ENCODE data around the gene C2orf42.
"Not testable (repeated sequence)": the region's sequence is repeated elsewhere in the genome, so short reads cannot be mapped to it uniquely, and the experiment has no call there.

Gene C2orf42

DNA sequence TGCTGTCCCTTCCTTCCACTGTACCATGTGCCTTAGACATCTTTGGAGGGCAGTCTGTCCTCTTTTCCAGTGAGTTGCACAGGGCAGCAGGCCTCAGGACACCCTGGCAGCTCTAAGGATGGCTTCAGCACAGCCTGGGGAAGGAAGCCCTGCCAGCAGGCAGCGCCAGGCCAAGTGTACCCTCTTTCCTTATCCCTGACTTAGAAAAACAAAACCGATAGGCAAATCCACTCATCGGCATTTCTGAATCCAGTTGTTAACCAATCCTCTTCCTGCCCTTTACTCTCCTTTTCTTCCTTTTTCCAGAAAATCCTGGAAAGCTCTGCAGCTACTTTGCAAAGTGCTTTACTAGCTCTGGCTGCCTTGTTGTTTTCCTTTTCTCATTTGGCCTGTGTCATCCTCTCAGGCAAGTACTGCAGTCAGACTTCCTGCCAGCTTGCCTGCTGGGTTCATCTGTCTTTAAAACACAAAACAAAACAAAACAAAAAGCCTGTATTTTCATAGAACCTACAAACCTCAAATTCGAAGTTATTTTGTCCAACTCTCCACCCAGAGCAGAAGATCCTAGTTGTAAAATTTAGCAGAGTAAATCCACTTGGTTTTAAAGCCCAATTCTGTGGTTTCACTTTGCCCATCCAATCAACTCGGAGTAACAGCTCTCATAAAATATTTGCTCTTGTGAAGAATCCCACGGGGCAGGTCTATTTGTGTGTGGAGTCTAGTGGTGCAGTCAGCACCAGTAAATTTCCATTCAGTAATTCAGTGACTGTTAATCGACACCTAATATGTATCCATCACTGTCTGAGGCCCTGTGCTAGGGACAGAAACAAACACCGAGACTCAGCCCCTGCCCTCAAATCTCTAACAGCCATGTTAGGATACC is 58.3 kb downstream of the C2orf42 start:
- no peak for DNase-seq (ENCODE audit: low read depth in 1 of 2, low spot score in 1 of 2)

DNA sequence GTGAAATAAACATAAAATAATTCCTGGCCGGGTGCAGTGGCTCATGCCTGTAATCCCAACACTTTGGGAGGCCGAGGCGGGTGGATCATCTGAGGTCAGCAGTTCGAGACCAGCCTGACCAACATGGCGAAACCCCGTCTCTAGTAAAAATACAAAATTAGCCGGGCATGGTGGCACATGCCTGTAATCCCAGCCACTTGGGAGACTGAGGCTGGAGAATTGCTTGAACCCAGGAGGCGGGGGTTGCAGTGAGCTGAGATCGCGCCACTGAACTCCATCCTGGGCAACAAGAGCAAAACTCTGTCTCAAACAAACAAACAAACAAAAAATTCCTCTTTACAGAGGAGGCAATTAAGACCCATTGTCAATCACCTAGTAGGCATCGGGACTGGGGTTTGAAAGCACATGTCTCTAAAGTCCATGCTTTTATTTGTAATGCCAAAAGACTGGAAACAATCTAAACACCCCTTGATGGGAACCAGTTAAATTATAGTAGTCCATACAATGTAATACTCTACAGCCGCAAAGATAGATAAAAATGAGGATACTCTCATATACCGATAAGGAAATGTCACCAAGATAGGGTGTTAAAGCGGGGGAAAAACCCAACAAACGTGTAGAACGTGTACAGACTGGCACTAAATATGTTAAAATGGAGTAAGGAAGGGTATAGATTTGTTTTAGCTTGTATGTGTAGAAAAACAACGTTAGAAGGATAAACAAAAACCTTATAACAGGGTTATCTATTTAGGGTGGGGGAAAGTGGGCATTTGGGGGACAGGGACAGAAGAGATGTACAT is 59.3 kb downstream of the C2orf42 start:
- not testable (repeated sequence) for DNase-seq (ENCODE audit: low read depth in 1 of 2, low spot score in 1 of 2)

DNA sequence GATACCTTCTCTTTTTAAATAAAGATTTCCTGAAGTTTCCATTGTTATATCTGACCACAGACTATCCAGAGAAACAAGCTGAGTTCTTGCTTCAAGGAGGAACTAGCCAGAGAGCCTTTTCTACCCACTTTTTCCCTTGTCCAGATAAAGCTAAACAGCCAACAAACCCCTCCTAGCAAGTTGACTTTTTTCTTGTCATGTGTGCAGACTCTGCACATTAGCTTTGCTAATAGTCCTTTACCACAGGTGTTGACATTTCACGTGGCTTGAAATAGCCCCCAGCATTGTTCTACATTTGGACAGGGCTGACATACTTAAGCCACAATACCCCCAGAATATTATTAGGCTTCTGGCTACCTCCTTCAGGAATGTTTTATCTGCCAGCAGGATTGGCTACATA is 62.8 kb downstream of the C2orf42 start:
- no peak for DNase-seq (ENCODE audit: low read depth in 1 of 2, low spot score in 1 of 2)

DNA sequence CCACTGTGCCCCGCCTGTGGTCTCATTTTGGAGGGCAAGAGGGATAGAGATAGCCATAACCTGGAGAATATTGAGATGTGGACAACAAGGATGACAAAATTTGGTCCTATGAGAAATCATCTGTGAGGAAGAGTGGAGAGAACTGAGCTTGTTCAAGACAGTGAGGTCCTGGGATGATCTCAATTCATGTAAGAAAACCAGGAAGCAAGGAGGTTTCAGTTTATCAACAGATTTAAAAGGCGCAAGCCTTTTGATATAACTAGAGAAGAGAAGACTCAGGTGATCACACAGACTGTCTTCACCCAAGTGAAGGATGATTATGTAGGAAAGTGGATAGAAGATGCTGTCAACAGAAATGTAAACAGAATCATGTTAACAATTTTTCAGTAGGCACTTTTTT is 64.4 kb downstream of the C2orf42 start:
- no peak for DNase-seq (ENCODE audit: low read depth in 1 of 2, low spot score in 1 of 2)

DNA sequence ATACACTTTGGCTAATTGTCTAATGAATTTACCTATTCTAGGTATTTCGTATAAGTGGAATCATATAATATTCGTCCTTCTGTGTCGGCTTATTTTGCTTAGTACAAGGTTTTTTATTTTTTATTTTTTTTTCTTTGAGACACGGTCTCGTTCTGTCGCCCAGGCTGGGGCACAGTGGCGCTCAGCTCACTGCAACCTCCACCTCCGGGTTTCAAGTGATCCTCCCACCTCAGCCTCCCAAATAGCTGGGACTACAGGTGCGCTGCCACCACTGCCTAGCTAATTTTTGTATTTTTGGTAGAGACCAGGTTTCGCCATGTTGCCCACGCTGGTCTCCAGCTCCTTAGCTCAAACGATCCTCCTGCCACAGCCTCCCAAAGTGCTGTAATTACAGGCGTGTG is 65.3 kb downstream of the C2orf42 start:
- DNase-seq (ENCODE audit: low read depth in 1 of 2, low spot score in 1 of 2) = no peak

DNA sequence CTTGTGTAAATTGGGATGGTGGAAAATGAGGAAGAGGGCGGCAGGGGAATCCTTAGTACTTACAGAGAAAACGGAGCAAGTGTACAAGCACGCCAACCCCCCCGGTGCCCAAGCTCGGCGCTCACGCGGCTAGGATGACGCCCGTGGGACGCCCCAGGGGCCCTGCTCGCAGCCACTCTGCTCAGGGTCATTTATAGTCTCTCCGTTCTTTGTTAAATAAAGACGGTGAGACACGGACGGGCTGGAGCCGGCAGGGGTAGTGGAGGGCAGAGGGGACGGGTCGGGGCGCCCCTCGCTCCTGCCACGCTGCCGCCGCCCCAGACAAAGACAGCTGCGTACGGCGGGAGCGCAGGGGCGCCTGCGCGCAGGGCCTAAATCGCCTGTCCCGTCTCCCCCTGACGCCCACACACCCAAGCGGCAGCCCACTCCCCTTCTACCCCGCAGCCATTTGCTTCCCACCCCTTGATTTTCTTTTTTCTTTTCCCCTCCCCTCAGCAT is 65.8 kb downstream of the C2orf42 start:
- DNase-seq (ENCODE audit: low read depth in 1 of 2, low spot score in 1 of 2) = peak in 1 of 2 donors; percentile 43

DNA sequence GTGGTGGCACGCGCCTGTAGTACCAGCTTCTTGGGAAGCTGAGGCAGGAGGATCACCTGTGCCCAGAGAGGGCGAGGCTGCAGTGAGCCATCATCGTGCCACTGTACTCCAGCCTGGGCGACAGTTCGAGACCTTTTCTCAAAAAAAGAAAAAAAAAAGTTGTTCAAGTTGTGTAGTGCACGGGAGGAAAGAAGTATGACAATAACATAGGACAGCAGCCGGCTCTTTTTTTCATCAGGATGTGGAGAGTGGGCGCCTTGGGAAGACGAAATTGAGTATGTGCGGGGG is 67.0 kb downstream of the C2orf42 start:
- no peak for DNase-seq (ENCODE audit: low read depth in 1 of 2, low spot score in 1 of 2)

DNA sequence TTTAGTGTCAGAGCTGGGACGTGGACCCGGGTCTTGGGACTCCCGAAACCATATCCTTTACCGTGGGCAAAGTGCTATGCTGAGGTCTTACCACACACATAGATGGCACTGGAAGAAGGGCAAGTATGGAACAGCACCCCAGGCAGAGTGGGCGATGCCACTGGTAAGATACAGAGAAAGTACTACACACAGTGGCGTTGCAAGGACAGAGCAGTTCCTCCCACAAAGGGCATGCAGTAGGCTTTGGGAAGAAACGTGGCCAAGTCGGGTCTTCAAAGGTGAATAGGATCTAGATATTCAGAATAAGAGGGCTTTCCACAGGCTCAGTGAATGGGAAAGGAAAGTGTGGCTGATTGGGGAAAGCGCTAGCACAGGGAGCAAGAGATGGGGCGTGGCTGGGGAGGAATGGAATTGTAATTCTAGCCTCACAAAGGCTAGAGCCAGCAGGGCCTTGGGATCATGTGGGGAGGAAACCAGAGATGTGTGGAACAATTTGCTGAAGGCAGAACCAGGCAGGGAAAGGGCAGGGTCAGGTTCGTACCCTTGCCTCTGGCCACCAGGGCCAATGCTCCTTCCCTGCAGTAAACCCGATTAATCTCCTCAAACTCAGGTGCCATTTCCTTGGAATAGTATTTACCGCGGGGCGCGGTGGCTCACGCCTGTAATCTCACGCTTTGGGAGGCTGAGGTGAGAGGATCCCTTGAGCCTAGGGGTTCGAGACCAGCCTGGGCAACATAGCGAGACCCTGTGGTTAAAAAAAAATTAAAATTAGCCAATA is 67.6 kb downstream of the C2orf42 start:
- no peak for DNase-seq (ENCODE audit: low read depth in 1 of 2, low spot score in 1 of 2)

DNA sequence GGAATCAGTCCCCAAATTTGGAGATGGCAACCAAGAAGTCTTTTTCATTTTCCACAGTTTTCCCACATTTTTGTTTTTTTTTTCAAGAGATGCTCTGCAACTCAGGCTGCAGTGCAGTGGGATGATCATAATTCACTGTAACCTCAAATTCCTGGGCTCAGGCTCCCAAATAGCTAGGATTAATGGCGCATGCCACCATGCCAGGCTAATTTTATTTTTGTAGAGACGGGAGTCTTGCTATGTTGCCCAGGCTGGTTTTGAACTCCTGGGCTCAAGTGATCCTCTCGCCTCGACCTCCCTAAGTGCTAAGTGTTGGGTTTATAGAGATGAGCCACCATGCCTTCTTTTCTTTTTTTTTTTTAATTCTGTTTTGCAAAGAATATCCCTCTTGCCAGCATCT is 68.3 kb downstream of the C2orf42 start:
- no peak for DNase-seq (ENCODE audit: low read depth in 1 of 2, low spot score in 1 of 2)

DNA sequence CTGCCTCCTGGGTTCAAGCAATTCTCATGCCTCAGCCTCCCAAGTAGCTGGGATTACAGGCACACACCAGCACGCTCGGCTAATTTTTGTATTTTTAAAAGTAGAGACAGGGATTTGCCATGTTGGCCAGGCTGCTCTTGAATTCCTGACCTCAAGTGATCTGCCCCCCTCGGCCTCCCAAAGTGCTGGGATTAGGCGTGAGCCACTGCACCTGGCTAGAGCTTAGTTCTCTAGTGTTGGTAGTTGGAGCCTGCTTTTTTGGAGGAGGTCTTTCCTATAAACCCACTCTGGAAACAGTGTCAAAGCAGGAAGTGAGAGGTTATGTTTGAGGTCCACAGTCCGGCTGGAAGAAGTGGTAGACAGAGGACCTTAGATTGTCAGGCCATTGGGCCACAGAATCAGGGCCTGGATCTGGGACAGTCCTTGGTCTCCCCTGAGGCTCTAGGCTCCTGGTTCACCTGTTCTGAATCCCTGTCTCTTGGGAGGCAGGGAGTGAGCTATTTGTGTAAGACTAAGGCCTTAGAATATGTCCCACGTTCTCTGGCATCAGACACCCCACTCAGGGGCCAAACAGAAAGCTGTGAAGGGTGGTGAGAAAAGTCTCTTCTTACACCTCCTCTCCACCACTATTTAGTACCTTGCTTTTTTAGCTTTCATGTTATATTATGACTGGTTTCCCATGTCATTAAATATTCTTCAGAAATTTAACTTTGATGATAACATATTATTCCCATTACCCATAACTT is 69.0 kb downstream of the C2orf42 start:
- DNase-seq (ENCODE audit: low read depth in 1 of 2, low spot score in 1 of 2) = no peak

DNA sequence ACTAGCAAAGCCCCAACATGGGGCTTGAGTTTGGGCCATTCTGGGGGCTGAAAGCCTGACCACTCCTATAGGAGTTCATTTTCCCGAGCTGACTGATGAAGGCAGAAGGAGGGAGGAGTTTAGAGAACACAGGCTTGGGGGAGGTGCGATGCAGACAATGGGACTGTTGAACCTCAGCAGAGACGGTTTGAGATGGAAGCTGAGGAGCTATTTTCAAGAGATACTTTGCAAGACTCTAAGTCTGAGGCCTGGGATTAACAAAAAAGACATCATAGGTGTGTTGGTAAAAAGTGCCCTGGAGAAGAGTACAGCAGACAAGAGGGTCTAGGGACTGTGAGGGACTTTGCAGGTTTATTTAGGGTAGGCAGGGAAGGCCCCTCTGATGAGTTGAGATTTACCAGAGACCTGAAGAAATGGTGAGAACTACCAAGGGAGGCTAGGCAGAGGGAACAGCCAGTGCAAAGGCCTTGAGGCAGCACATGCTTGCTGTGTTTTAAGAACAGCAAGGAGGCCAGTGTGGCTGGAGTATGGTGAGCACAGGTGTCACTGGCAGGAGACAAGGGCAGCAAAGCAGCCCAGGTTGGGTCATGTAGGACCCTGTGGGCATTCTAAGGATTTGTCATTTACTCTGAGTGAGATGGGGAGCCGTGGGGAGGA is 71.9 kb downstream of the C2orf42 start:
- no peak for DNase-seq (ENCODE audit: low read depth in 1 of 2, low spot score in 1 of 2)

DNA sequence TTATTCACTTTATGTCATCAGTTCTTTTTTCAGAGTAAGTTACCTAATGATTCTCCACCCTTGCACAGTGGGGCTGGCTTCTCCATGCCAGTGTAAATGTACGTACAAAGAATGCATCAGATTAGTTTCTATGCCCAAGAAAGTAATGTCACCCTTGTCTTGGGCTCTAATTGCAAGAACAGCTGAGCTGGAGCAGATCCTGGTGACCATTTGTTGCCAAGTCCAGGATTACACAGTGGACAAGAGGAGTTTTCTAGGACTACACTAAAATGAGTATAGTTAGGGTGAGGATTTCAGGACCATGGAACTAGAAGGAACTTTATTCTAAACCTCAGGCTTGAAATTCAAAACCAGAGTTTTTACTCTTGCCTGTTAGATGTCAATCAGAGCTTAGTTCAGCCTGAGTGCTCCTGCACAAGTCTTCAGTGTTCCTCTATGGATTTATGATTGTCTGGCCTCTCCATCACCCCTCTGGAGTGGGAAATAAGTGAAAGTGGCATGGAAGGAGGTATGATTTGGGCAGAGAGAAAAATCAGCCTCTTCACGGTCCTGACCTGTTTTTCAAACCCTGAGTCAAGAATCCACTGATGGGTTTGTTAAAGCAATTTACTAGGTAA is 73.8 kb downstream of the C2orf42 start:
- DNase-seq (ENCODE audit: low read depth in 1 of 2, low spot score in 1 of 2) = no peak

DNA sequence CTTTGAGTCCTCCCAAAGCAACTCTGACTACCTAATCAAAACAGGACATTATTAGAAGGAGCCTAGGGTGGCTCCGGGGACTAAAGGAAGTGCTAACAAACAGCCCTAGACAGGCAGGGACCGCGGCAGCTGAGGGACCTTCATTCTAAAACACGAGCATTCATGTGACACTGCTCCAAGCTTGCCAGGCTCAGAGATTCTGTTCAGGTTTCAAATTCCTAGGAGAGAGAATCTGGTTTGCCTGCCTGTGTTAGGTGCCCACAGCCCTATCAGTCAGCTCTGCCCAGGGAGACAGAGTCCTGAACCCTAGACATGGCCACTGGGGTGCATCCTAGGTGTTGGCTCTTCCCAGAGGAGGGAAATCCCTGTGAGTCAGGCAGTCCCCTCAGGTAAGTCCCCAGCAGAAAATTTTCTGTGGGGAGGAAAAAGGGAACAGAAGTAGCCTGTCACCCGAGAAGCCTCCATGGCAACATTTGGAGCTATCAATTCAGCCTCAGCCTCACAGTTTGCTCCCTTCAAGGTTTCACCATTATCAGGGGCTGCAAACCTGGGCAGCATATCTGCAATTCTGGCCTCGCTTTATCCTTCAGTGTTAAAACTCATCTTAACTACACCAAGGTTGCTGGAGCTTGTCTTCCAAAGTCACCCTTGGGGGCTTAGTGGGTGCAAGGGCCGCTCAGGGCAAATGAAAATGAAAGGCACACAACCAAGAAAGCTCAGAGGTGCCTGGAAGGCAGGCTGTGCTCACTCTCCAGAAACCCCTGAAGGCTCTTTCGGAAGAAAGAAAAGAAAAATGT is 75.0 kb downstream of the C2orf42 start:
- DNase-seq (ENCODE audit: low read depth in 1 of 2, low spot score in 1 of 2) = no peak

DNA sequence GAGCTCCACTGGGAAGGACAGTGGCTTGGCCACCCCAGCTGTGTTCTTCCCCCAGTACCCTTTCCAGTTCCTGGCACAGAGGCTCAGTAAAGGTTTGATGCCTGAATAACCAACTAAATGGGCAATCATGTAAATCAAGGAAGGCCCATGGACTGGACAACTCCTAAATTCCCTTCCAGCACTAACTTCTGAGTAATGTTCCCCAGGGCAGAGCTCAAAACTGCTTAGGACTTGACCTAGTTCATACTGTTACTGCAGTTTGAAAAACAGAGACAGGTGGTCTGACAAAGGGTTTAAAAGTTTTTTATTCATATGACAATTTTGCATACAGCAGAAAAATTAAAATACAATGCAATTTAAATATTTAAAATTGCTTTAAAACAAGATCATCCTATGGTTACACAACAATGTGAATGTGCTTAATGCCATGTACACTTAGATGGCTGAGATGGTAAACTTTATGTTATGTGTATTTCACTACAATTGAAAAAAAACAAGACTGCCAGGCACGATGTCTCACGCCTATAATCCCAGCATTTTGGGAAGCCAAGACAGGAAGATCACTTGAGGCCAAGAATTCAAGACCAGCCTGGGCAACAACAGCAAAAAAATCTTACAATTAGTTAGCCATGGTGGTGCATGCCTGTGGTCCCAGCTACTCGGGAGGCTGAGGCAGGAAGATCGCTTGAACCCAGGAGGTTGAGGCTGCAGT is 77.3 kb downstream of the C2orf42 start:
- DNase-seq (ENCODE audit: low read depth in 1 of 2, low spot score in 1 of 2) = no peak

DNA sequence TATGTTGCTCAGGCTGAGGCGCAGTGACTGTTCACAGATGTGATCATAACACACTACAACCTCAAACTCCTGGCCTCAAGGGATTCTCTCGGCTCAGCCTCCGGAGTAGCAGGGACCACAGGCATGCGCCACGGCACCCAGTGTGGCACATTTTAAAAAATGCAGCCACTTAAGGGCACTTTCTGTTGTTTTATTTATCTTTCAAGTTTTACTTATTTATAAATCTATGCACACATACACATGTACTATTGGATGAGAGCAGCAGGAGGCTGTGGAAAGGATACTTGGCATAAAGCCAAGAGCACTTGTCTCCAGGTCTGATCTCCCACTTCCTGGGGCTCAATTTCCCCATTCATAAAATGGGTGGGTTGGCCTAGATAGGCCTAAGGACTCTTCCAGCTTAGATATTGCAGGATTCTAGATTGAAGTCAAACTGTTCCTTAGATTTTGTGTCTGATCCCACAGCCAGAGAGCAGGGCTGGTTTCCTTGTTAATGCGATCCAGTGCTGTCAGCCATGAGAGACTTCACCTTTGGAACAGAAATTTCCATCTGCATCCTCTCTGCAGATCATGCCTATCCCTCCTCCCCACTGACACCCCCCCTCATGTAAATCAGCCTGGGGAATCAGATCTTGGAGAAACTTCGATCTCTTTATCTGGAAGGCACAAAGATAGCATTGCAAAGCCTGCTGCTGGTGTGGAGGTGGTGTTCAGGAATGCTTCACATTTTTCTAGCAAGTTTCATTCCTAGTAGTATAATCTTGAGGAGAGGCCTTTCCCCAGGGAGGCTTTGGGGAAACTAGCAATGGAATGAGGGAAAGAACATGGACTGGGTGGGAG is 78.8 kb downstream of the C2orf42 start:
- DNase-seq (ENCODE audit: low read depth in 1 of 2, low spot score in 1 of 2) = no peak

DNA sequence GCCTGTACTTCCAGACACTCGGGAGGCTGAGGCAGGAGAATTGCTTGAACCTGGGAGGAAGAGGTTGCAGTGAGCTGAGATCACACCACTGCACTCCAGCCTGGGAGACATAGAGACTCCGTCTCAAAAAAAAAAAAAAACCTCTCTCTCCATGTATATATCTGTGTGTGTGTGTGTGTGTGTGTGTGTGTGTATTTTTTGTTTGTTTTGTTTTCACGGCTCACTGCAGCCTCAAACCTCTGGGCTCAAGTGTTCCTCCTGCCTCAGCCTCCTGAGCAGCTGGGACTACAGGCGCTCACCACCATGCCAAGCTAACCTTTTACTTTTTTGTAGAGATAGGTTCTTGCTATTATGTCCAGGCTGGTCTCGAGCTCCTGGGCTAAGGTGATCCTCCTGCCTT is 80.4 kb downstream of the C2orf42 start:
- DNase-seq (ENCODE audit: low read depth in 1 of 2, low spot score in 1 of 2) = not testable (repeated sequence)

DNA sequence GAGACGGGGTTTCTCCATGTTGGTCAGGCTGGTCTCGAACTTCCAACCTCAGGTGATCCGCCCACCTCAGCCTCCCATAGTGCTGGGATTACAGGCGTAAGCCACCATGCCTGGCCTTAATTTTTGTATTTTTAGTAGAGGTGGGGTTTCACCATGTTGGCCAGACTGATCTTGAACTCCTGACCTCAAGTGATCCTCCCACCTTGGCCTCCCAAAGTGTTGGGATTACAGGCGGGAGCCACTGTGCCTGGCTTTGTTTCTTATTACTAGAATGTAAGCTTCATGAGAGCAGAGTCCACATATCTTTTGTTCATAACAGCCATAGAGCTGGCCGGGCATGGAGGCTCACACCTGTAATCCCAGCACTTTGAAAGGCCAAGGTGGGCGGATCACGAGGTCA is 84.7 kb downstream of the C2orf42 start:
- not testable (repeated sequence) for DNase-seq (ENCODE audit: low read depth in 1 of 2, low spot score in 1 of 2)
